Lower leg skin (tissue), 3 donors: Measurements from ENCODE around the gene REELD1.

Experiments
- CTCF ChIP-seq, 3 donors: fragments of 450-650 bp; IDR thresholded peaks; one replicate each; pipeline ENCODE4 v1.5.1; 2016; ENCODE audit warnings: antibody characterized with exemption in 3 of 3, mild to moderate bottlenecking in 3 of 3, moderate library complexity in 2 of 3
- POLR2A ChIP-seq, 2 donors: fragments of 450-650 bp; IDR thresholded peaks; one replicate each; pipeline ENCODE4 v1.6.1; 2016 to 2017; ENCODE audit warnings: antibody characterized with exemption in 2 of 2, mild to moderate bottlenecking in 1 of 2, moderate library complexity in 1 of 2

DNA sequence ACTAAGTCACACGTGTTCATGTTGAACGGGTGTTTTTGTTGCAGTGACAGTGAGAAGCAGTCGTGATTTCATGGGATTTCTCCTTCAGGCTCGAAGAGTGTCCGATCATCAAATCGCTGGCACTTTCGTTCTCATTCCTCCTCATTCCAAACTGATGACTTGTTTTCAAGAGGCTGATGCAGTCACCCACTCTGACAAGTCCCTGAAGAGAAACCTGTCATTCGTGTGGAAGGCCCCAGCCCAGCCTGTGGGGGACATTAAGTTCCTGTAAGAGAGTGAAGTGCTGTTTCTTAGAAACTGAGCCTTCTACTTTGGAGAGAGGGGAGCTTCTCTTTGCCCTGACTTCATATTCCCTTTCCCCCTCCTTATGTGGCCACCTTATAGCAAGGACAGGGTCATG lies 8.0 kb downstream of the REELD1 start:
- TF ChIP-seq CTCF (IDR thresholded peaks at IDR 0.05) (no peak), POLR2A (IDR thresholded peaks at IDR 0.05) (no peak)
